Measurements from ENCODE around the gene TBC1D22A. TPM values are rescaled to one million over a fixed set of nuclear protein-coding genes. Genes with fewer than 3 reads are reported as not detected.
A peak's percentile ranks its signal among the peaks of the same experiment; 100 is the strongest.

The TBC1D22A gene
- total RNA-seq, 2 donors from 2014 or later: 29.5 to 34.8 TPM

DNA sequence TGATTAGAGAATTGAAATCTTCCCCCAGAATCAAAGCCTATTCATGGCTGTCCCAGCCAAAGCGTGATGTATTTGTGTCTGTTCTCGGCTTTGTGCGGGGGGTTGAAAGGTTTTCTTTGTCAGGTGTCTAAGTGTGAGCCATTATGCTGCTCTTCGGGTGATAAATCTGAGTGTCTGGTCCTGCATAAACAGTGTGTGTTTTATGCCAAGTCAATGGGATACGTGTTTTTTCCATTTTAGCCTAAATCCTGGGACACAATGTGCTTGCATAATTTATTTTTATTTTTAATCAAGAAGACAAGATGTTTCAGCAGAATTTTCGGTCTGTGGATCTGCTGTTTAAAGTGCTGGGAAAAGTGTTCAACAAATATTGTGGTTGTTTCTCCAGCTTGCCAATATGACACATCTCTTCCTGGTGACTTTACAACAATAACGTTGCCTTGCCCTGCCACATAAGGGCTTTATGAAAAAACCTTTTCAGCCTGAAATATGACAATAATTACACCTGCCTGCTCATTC lies 267.8 kb downstream of the TBC1D22A start:
- H3K36me3 Mint-ChIP-seq (ENCODE audit: insufficient read depth in 2 of 2): no peaks in the 10 kb centered on the region
- H3K9me3 Mint-ChIP-seq: no peaks in the 10 kb centered on the region

DNA sequence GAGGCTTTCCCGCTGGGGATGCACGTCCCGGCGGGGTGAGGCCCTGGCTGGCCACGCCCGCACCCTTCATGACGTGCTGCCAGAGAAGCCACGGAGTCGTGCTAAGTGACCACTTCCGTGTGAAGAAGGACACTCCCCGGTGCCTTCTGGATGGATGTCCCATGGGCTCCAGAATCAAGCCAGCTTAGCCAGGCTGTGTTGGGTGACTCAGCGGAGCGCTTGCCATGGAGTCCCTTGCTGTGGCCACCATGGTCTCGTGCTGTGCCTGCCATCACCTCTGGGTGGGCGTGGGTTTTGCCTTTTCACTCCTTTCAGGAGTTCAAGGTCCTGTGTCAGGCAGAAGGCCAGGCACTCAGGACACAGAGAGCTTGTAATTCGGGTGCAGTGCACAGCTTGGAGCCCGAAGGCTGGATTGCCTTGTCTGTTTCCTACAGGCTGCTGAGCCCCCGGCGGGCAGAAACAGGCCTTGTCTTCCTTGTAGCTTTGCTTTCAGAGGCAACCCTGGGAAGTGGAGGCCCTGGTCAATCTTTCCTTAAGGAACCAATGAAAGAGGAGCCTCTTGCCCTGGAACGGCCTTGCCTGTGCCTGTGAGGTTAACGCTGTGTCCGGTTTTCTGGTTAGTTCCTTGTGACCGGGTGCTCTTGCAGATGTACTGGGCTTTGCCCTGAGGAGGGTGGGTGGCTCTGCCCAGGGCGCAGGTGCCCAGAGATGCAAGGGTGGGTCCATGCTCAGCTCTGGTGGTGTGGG lies 268.6 kb downstream of the TBC1D22A start:
- DNase-seq (no peak), ATAC-seq (replicated peaks in 1 of 2) (no peak)
- H3K36me3 Mint-ChIP-seq (ENCODE audit: insufficient read depth in 2 of 2): no peaks in the 10 kb centered on the region
- H3K4me1 Mint-ChIP-seq (ENCODE audit: low read depth): peaks cover 4% of the 10 kb centered on the region
- no peak overlapping the region for H3K27ac Mint-ChIP-seq
- H3K9me3 Mint-ChIP-seq: no peaks in the 10 kb centered on the region
- no peaks in the 10 kb centered on the region for H3K27me3 Mint-ChIP-seq (ENCODE audit: low read depth)
- H3K4me3 Mint-ChIP-seq: no peak overlapping the region

More for the DNA sequence above, 267.8 kb downstream of the TBC1D22A start:
- peaks cover 4% of the 10 kb centered on the region for H3K4me1 Mint-ChIP-seq (ENCODE audit: low read depth)
- ATAC-seq (replicated peaks in 1 of 2) (no peak), DNase-seq (no peak)
- no peaks in the 10 kb centered on the region for H3K27me3 Mint-ChIP-seq (ENCODE audit: low read depth)
- peak overlapping the region; percentile 24 for H3K27ac Mint-ChIP-seq
- H3K4me3 Mint-ChIP-seq: no peak overlapping the region

DNA sequence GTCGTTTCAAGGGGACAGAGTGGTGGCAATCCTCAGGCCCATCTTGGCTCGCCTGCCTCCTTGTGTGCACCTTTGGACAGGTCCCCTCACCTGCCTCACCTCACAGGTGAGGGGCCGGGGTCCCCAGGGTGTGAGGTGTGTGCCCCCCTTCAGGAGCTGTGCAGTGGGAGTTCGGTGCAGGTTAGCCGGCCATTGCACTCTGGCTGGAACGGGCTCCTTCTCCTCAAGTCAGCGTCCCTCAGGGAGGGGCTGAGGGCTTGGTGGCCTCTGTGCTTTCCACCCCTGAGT lies 269.1 kb downstream of the TBC1D22A start:
- no peak for ATAC-seq (replicated peaks in 1 of 2)
- Mint-ChIP-seq H3K9me3 (no peaks in the 10 kb centered on the region), H3K27ac (no peak overlapping the region), H3K4me3 (no peak overlapping the region), H3K36me3 (ENCODE audit: insufficient read depth in 2 of 2) (no peaks in the 10 kb centered on the region), H3K27me3 (ENCODE audit: low read depth) (no peaks in the 10 kb centered on the region), H3K4me1 (ENCODE audit: low read depth) (no peaks in the 10 kb centered on the region)
- DNase-seq: no peak

DNA sequence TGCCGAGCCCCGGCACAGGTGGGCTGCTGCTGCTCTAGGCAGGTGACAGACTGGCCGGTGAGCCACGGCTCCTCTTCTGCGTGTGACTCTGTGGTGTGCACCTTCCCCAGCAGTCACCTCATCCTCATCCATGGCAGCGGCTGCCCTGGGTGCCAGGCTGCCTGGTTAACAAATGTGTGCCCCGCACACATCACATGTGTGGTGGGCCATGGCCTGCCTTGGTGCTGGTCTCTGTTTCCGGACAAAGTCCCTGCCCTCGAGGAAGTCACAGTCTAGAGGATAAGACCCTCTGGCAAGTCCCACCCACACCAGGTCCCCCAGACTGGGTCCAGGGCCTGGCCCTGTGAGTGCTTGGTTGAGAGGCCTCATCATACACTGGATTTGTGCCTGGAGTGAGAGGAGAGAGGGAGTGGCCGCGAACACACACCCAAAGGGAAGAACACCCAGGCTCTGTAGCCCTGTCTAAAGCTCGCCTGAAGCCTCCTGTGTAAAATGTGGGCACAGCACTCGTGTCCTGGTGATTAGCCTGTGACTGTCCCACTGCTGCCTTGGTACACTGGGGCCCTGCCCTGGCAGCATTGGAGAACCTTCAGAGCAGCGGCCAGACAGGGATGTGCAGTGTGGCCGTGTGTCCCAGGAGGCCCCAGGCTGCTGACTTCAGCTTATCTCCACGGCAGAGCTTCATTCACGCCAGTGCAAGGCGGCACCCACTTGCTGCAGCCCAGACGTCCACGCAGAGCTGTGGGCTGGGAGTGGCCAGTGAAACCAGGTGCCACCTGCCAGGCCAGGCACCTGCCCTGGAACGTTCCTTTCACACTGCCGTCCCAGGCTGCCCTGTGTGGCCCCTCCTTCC lies 269.9 kb downstream of the TBC1D22A start:
- Mint-ChIP-seq H3K9me3 (no peaks in the 10 kb centered on the region), H3K4me1 (ENCODE audit: low read depth) (no peaks in the 10 kb centered on the region), H3K36me3 (ENCODE audit: insufficient read depth in 2 of 2) (no peaks in the 10 kb centered on the region), H3K27me3 (ENCODE audit: low read depth) (no peaks in the 10 kb centered on the region), H3K4me3 (no peak overlapping the region), H3K27ac (no peak overlapping the region)
- ATAC-seq (replicated peaks in 1 of 2) (no peak), DNase-seq (no peak)

DNA sequence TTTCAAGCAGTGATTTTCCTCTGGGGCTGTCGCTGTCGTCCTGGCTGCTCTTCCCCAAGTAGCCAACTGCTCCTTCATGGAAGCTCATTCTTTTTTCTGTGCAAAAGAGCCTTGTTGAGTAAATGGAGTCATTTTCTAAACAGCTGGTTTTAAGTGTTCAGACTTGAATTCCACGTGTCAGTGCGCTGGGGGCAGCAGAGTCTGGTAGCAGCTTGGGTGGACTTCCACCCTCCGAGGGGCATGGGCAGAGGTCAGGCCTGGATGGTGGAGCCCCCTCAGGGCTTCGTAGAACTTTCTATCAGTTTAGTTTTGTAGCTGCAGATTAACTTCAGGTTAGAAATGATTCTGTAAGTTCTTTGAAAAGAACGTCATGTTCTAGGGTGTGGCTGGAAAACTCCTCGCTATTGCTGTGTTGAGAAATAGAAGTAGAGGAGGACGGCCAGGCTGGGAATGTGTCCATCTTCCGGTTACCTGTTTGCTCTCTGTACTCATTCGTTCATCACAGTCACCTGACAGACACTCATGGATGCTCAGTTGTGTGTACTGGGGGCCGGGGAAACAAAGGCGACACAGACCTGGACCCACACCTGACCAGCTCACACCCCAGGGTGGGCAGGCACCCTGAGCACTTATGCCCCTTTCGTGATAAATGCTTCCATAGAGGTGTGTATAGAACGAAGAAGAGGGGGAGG lies 270.7 kb downstream of the TBC1D22A start:
- H3K36me3 Mint-ChIP-seq (ENCODE audit: insufficient read depth in 2 of 2): no peaks in the 10 kb centered on the region
- DNase-seq: no peak
- no peaks in the 10 kb centered on the region for H3K4me1 Mint-ChIP-seq (ENCODE audit: low read depth)
- no peaks in the 10 kb centered on the region for H3K27me3 Mint-ChIP-seq (ENCODE audit: low read depth)
- H3K27ac Mint-ChIP-seq: no peak overlapping the region
- H3K9me3 Mint-ChIP-seq: no peaks in the 10 kb centered on the region
- no peak overlapping the region for H3K4me3 Mint-ChIP-seq
- no peak for ATAC-seq (replicated peaks in 1 of 2)

DNA sequence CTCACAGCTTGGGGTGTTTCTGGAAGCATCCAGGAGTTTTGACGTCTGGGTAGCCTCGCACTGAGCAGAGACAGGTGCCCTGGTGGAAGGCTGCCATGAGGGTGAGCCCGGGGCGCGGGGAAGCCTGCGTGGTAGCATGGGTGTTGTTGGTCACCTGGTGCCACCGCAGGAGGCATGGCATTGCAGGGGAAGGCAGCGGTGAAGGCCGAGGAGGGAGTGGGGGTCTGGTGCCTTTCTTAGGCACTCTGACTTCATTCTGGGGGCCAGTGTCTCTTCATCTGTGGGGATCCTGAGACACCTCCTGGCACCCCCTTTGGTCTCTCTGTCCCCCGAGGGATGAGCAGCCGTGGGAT lies 271.2 kb downstream of the TBC1D22A start:
- Mint-ChIP-seq H3K9me3 (no peaks in the 10 kb centered on the region), H3K4me3 (no peak overlapping the region), H3K36me3 (ENCODE audit: insufficient read depth in 2 of 2) (no peaks in the 10 kb centered on the region), H3K27me3 (ENCODE audit: low read depth) (no peaks in the 10 kb centered on the region), H3K27ac (no peak overlapping the region), H3K4me1 (ENCODE audit: low read depth) (no peaks in the 10 kb centered on the region)
- ATAC-seq (replicated peaks in 1 of 2): no peak
- DNase-seq: no peak

DNA sequence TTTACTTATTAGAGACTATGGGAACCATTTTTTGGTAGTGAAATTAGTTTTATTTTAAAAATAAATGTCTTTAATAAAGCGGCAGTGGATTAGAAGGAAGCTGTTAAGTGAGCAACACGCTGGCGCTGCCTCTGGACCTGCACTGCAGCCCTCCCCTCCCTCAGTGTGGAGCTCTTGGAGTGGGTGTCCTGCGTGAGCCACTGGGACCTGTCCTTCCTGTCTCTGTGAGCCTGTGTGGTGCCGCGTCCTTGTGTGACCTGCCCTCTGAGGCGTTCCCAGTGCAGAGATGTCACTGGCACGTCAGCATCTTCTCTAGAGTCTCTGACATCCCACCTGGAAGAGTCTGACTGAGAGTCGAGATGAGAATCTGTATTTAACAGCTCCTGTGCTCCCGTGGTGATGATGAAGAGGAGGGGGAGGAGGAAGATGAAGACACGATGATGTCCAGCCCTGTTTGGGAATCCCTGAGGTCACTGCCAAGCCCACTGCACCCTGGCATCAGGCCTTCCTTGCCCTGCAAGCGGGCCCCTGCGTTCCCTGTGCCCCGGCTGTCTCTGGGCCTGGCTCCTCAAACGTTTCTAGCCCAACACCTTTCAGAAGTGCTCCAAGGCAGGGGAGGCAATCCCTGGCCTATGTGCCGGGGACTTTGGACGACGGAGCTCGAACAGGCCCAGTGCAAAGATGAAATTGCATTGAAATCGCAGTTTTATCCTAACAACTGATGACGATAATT lies 271.8 kb downstream of the TBC1D22A start:
- Mint-ChIP-seq H3K27ac (no peak overlapping the region), H3K4me3 (no peak overlapping the region), H3K4me1 (ENCODE audit: low read depth) (peaks cover 5% of the 10 kb centered on the region), H3K9me3 (no peaks in the 10 kb centered on the region), H3K27me3 (ENCODE audit: low read depth) (no peaks in the 10 kb centered on the region), H3K36me3 (ENCODE audit: insufficient read depth in 2 of 2) (no peaks in the 10 kb centered on the region)
- ATAC-seq (replicated peaks in 1 of 2) (no peak), DNase-seq (no peak)

DNA sequence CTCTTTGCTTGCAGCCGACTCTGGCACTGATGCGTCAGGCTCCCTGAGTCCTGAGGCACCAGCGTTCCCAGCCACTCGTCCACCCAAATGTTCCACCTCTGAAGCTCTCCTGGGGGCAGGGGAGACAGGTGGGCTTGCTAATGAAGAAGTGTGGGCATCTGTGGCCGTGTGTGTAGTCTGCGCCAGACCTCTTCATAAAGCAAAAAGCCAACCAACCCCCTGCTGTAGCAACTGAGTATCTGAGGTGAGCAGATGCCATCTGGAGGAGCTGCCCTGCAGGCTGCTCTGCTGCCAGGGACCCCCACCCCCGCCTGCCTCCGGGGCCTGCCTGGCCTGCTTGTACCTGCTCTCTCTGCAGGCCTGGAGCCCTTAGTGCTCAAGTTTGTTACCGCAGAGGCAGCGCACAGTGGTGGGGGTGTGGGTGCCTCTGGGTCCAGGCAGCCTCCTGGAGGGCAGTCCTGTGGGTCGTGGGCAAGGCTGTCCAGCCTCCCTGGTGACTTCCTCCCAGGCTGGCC lies 272.5 kb downstream of the TBC1D22A start:
- peaks cover 6% of the 10 kb centered on the region for H3K4me1 Mint-ChIP-seq (ENCODE audit: low read depth)
- H3K27ac Mint-ChIP-seq: no peak overlapping the region
- DNase-seq (no peak), ATAC-seq (replicated peaks in 1 of 2) (no peak)
- no peak overlapping the region for H3K4me3 Mint-ChIP-seq
- H3K9me3 Mint-ChIP-seq: no peaks in the 10 kb centered on the region
- H3K27me3 Mint-ChIP-seq (ENCODE audit: low read depth): no peaks in the 10 kb centered on the region
- no peaks in the 10 kb centered on the region for H3K36me3 Mint-ChIP-seq (ENCODE audit: insufficient read depth in 2 of 2)

DNA sequence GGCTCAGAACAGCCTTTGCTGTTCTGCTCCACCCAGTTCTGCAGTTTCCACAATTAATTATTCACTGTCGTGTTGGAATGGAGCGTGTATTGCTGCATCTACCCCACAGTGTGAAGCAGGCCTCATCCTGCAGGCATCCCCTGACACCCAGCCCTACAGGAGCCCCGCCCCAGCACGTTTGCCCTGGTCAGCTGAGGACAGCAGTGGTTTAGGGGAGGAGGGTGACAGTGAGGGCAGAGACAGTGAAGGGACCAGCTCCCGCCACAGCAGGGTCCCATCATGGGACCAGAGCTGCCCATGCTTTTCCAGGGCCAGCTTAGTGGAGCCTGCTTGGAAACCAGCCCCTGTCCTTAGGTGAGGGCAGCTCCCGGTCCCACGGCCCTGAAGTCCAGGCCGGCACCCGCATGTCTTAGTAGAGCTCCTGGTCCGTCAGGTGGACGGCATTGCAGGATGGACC lies 273.0 kb downstream of the TBC1D22A start:
- Mint-ChIP-seq H3K27ac (no peak overlapping the region), H3K27me3 (ENCODE audit: low read depth) (no peaks in the 10 kb centered on the region), H3K9me3 (no peaks in the 10 kb centered on the region), H3K4me1 (ENCODE audit: low read depth) (peaks cover 6% of the 10 kb centered on the region), H3K4me3 (no peak overlapping the region), H3K36me3 (ENCODE audit: insufficient read depth in 2 of 2) (no peaks in the 10 kb centered on the region)
- DNase-seq: no peak
- ATAC-seq (replicated peaks in 1 of 2): no peak

DNA sequence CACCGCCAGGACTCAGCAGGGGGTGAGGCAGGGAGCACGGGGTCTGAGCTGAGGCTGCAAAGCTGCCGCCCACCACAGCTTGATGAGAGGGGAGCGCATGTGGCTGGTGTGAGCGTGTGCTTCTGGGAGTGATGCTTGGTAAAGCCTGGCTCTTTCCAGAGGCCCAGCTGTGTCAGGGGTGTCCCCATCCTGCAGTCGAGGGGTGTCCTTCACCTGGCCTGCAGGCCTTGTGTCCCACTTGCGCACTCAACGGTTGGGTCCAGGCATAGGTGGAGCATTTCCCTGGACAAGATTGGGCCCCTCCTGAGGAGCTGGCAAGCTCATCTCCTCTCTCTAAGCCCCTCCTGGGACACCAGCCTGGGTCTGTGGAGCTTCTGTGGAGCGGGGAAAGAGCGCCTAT lies 273.9 kb downstream of the TBC1D22A start:
- Mint-ChIP-seq H3K4me1 (ENCODE audit: low read depth) (peaks cover 6% of the 10 kb centered on the region), H3K4me3 (no peak overlapping the region), H3K27ac (no peak overlapping the region), H3K27me3 (ENCODE audit: low read depth) (no peaks in the 10 kb centered on the region), H3K9me3 (no peaks in the 10 kb centered on the region), H3K36me3 (ENCODE audit: insufficient read depth in 2 of 2) (no peaks in the 10 kb centered on the region)
- DNase-seq (no peak), ATAC-seq (replicated peaks in 1 of 2) (no peak)

DNA sequence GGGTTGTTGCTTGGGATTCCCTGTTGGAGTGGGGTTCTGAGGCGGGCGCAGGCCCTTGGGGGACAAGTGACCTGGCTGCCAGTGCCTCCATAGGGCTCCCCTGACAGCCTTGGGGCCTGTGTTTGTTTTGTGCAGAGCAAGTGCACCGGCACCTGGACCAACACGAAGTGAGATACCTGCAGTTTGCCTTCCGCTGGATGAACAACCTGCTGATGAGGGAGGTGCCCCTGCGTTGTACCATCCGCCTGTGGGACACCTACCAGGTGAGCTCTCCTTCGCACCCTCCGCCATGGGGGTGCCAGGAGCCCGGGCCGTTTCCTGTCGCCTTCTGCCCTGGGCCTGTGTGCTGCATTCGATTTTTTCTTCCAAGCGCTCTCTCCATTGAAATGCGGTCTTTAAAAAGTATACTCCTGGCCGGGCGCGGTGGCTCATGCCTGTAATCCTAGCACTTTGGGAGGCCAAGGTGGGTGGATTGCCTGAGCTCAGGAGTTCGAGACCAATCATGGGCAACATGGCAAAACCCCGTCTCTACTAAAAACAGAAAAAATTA lies 274.6 kb downstream of the TBC1D22A start:
- H3K4me1 Mint-ChIP-seq (ENCODE audit: low read depth): peaks cover 7% of the 10 kb centered on the region
- no peak overlapping the region for H3K27ac Mint-ChIP-seq
- no peaks in the 10 kb centered on the region for H3K9me3 Mint-ChIP-seq
- ATAC-seq (replicated peaks in 1 of 2) (no peak), DNase-seq (no peak)
- H3K27me3 Mint-ChIP-seq (ENCODE audit: low read depth): no peaks in the 10 kb centered on the region
- no peak overlapping the region for H3K4me3 Mint-ChIP-seq
- no peaks in the 10 kb centered on the region for H3K36me3 Mint-ChIP-seq (ENCODE audit: insufficient read depth in 2 of 2)

DNA sequence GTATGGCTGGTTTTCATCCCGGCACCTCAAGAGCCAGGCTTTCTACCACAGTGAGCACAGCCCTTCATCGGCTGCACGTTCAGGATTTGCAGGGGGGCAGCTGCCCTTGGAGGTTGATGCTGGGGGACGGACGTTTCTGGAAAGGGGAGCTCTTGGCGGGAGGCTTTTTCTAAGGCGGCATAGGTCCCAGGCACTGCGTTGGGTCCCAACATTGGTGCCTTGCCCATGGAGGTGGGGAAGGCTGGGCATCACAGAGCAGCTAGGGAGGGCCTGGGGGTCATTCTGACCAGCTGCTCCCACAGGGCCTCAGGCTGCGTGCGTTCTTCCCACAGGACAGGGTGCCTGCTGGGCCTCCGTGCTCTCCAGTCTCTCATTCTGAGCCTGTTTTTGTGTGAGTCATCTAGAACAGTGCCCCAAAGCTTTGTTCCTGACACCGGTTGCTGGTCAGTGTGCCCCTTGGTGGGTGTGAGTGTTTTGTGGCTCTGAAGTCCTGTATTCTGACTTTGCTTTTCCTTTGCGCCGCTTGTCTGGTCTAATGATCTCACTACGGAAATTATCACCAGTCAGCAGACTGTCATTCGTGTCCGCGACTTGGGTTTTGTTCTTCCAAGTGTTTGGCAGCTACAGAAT lies 275.9 kb downstream of the TBC1D22A start:
- ATAC-seq (replicated peaks in 1 of 2) (no peak), DNase-seq (no peak)
- Mint-ChIP-seq H3K4me3 (no peak overlapping the region), H3K9me3 (no peaks in the 10 kb centered on the region), H3K4me1 (ENCODE audit: low read depth) (peaks cover 21% of the 10 kb centered on the region), H3K27ac (no peak overlapping the region), H3K36me3 (ENCODE audit: insufficient read depth in 2 of 2) (no peaks in the 10 kb centered on the region), H3K27me3 (ENCODE audit: low read depth) (no peaks in the 10 kb centered on the region)

Measured in activated T-cell treated with anti-CD3 and anti-CD28 coated beads, Interleukin-2, amount 50 U/mL, for 72 hours (primary cell).